Suprapubic skin (tissue), 3 donors: ENCODE measurements around the gene TAOK1.

ENCODE experiments used
- CTCF ChIP-seq, 2 donors: fragments of 200-600 bp in 1 of 2; fragments of 450-650 bp in 1 of 2; sonication (generic) in 1 of 2; IDR thresholded peaks; one replicate each; pipeline ENCODE4 v1.5.1; 2016 to 2019; ENCODE audit warnings: antibody characterized with exemption in 2 of 2, mild to moderate bottlenecking in 1 of 2, moderate library complexity in 1 of 2
- POLR2A ChIP-seq, 2 donors: fragments of 450-650 bp; IDR thresholded peaks; one replicate each; pipeline ENCODE4 v1.6.1; 2017; ENCODE audit warnings: antibody characterized with exemption in 2 of 2, mild to moderate bottlenecking in 2 of 2, moderate library complexity in 2 of 2

- TF ChIP-seq CTCF (IDR thresholded peaks at IDR 0.05) = no peak
- TF ChIP-seq POLR2A (IDR thresholded peaks at IDR 0.05) = no peak
Observed at GRCh38 chr17:29560316-29560715, 170.2 kb downstream of the TAOK1 start.
